ENCODE data around the gene LFNG.

LFNG gene

GRCh38 chr7:2570021-2570420, 50.4 kb downstream of the LFNG start:
- FAIRE-seq (no peak), DNase-seq (ENCODE audit: insufficient read length, low spot score) (no peak)
- TF ChIP-seq CTCF (IDR thresholded peaks at IDR 0.05; ENCODE audit: insufficient read depth, missing control alignments), result no peak

GRCh38 chr7:2571409-2571808, 51.8 kb downstream of the LFNG start:
- FAIRE-seq (no peak), DNase-seq (ENCODE audit: insufficient read length, low spot score) (no peak)
- TF ChIP-seq CTCF (IDR thresholded peaks at IDR 0.05; ENCODE audit: insufficient read depth, missing control alignments), result no peak

GRCh38 chr7:2572101-2572842, 52.7 kb downstream of the LFNG start:
- FAIRE-seq, result no peak
- DNase-seq (ENCODE audit: insufficient read length, low spot score), result no peak
- TF ChIP-seq CTCF (IDR thresholded peaks at IDR 0.05; ENCODE audit: insufficient read depth, missing control alignments), result no peak

DNA sequence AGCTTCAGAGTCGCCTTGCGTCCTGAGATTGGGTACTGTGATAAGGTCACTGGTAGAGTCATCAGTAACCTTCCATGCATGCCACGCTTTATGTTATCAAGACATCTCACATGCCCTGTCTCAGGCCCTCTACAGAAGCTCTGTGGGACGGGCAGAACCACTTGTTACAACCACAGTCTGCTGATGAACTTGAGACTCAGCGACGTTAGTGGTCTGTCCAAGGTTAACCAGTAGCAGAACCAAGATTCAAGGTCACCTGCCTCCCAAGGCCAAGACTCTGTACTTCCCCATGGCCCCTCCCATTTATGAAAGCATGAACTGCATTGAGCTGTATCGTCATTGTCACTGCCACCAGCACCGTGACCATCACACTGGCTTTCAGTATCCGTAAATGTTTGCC, 54.2 kb downstream of the LFNG start:
- FAIRE-seq, result no peak
- no peak for TF ChIP-seq CTCF (IDR thresholded peaks at IDR 0.05; ENCODE audit: insufficient read depth, missing control alignments)
- no peak for DNase-seq (ENCODE audit: insufficient read length, low spot score)

DNA sequence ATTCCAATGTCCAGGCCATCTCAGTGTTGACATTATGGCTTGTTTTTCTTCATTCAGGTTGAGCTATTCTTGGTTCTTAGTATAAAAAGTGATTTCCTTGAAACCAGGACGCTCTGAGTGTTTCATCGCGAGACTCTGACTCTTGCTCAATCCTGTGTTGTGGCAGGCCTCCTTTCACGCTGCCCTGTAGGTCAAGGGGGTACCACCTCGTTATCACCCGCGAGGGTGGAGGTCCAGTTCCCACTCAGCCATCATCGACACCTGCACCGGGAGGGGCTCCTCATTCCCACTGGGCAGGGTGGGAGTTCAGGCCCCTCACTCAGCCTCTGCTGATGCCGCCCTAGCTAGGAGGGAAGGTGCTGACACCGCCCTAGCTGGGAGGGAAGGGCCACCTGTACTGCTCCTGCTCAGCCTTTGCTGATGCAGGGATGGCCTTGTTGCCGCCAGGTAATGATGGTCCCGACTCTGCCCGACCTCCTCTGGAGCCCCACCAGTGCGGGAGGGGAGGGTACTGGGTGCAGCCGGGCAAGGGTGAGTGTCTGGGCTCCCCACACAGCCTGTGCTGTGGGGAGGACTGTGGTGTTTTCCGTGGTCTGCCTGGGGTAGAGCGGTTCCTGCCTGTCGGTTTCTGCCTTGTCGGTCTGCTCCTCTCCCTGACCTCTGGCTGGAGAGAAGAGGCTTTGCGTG, 55.6 kb downstream of the LFNG start:
- no peak for FAIRE-seq
- DNase-seq (ENCODE audit: insufficient read length, low spot score), result no peak

GRCh38 chr7:2575733-2576340, 56.3 kb downstream of the LFNG start:
- TF ChIP-seq CTCF (IDR thresholded peaks at IDR 0.05; ENCODE audit: insufficient read depth, missing control alignments), result no peak
- DNase-seq (ENCODE audit: insufficient read length, low spot score) (no peak), FAIRE-seq (no peak)

More for the DNA sequence above, 55.6 kb downstream of the LFNG start:
- TF ChIP-seq CTCF (IDR thresholded peaks at IDR 0.05; ENCODE audit: insufficient read depth, missing control alignments), result no peak

All from D721Med (cell line).